IMR-90 (cell line): ENCODE measurements around the gene KLRC3. TPM values are rescaled to one million over a fixed set of nuclear protein-coding genes. Genes with fewer than 3 reads are reported as not detected.

ENCODE experiments used
- ATAC-seq: fragments of 200-7000 bp; cut with Tn5 transposase; 2 replicates; pipeline ENCODE4 v1.9.1; 2020; ENCODE audit warnings: low read depth, mild to moderate bottlenecking, moderate library complexity
- BruUV-seq: library from RNA; stranded (reverse); fragments of 400-500 nt; replicated peaks from 2 replicates; lab custom pipeline; 2021; lab: Mats Ljungman, UMichigan
- CTCF ChIA-PET: fragments of 300-600 bp; formaldehyde crosslinking; extraction: SDS; loops from one replicate; lab custom pipeline; 2021; ENCODE audit warnings: antibody characterized with exemption; lab: Yijun Ruan, JAX
- POLR2A ChIA-PET: fragments of 300-600 bp; sonication (Branson Sonifier 250); formaldehyde crosslinking; loops from one replicate; lab custom pipeline; 2022; ENCODE audit warnings: antibody characterized with exemption; ENCODE audit not compliant: unreplicated experiment; lab: Charles Lee
- DNase-seq: peaks from one replicate; pipeline ENCODE4 v3.0.0; 2013
- H2AFZ ChIP-seq: replicated peaks from 2 replicates; pipeline ENCODE3; 2013; ENCODE audit warnings: low read length, mild to moderate bottlenecking; ENCODE audit not compliant: poor library complexity
- H2AK5ac ChIP-seq: 2 replicates; pipeline ENCODE4 v1.6.1; 2013; ENCODE audit warnings: low read depth, low read length, inconsistent platforms
- H2AK9ac ChIP-seq: replicated peaks from 2 replicates; pipeline ENCODE3; 2013; ENCODE audit warnings: mild to moderate bottlenecking, low read depth, low read length, moderate library complexity; ENCODE audit not compliant: poor library complexity
- H2BK120ac ChIP-seq: 2 replicates; pipeline ENCODE4 v1.6.1; 2013; ENCODE audit warnings: low read depth, low read length, inconsistent platforms
- H2BK15ac ChIP-seq: 3 replicates; pipeline ENCODE4 v1.6.1; 2013; ENCODE audit warnings: low read depth, low read length, inconsistent platforms
- H2BK20ac ChIP-seq: 2 replicates; pipeline ENCODE4 v1.6.1; 2013; ENCODE audit warnings: low read depth, mild to moderate bottlenecking, inconsistent platforms, low read length, moderate library complexity
- H2BK5ac ChIP-seq: 2 replicates; pipeline ENCODE4 v1.6.1; 2013; ENCODE audit warnings: mild to moderate bottlenecking, low read depth, low read length, inconsistent platforms; ENCODE audit not compliant: poor library complexity, severe bottlenecking
- H3K14ac ChIP-seq: replicated peaks from 2 replicates; pipeline ENCODE4 v1.6.1; 2013; ENCODE audit warnings: low read depth, low read length, inconsistent platforms
- H3K18ac ChIP-seq: 2 replicates; pipeline ENCODE4 v1.6.1; 2013; ENCODE audit warnings: low read depth, low read length, control low read depth
- H3K23ac ChIP-seq: 2 replicates; pipeline ENCODE4 v1.6.1; 2013; ENCODE audit warnings: low read depth, low read length, inconsistent platforms
- H3K27ac ChIP-seq: 2 replicates; pipeline ENCODE4 v1.5.1; 2013; ENCODE audit warnings: mild to moderate bottlenecking, control low read depth, low read length; ENCODE audit not compliant: insufficient read depth
- H3K27me3 ChIP-seq: 2 replicates; pipeline ENCODE4 v1.6.1; 2013; ENCODE audit warnings: low read length; ENCODE audit not compliant: control insufficient read depth, insufficient read depth
- H3K36me3 ChIP-seq: 2 replicates; pipeline ENCODE4 v1.6.1; 2013; ENCODE audit warnings: low read length, mixed read lengths; ENCODE audit not compliant: control insufficient read depth, insufficient read depth
- H3K4ac ChIP-seq: 2 replicates; pipeline ENCODE4 v1.6.1; 2013; ENCODE audit warnings: low read depth, low read length, inconsistent platforms
- H3K4me1 ChIP-seq: 2 replicates; pipeline ENCODE4 v1.6.1; 2013; ENCODE audit warnings: low read length, mixed read lengths; ENCODE audit not compliant: control insufficient read depth, insufficient read depth
- H3K4me2 ChIP-seq: 2 replicates; pipeline ENCODE4 v1.6.1; 2013; ENCODE audit warnings: low read depth, mild to moderate bottlenecking, control low read depth, low read length, moderate library complexity
- H3K4me3 ChIP-seq: 2 replicates; pipeline ENCODE4 v1.5.1; 2013; ENCODE audit warnings: low read depth, mild to moderate bottlenecking, control low read depth, low read length, moderate library complexity; ENCODE audit not compliant: insufficient read depth
- H3K56ac ChIP-seq: 2 replicates; pipeline ENCODE4 v1.6.1; 2013; ENCODE audit warnings: low read length, inconsistent platforms; ENCODE audit not compliant: insufficient read depth; ENCODE audit errors: extremely low read depth
- H3K79me1 ChIP-seq, 2 experiments: 2 replicates each; pipeline ENCODE4 v1.6.1; 2013; ENCODE audit warnings: low read length in 2 of 2, inconsistent platforms in 1 of 2, low read depth in 1 of 2
- H3K9ac ChIP-seq: 2 replicates; pipeline ENCODE4 v1.6.1; 2013; ENCODE audit warnings: low read depth, low read length, control low read depth
- H3K9me1 ChIP-seq: 2 replicates; pipeline ENCODE4 v1.6.1; 2013; ENCODE audit warnings: low read length, inconsistent platforms; ENCODE audit not compliant: insufficient read depth
- H3K9me3 ChIP-seq: 2 replicates; pipeline ENCODE4 v1.6.1; 2013; ENCODE audit warnings: low read length; ENCODE audit not compliant: control insufficient read depth, insufficient read depth
- H4K20me1 ChIP-seq: 2 replicates; pipeline ENCODE4 v1.6.1; 2013; ENCODE audit warnings: low read length, inconsistent platforms; ENCODE audit not compliant: insufficient read depth
- H4K5ac ChIP-seq: 2 replicates; pipeline ENCODE4 v1.6.1; 2013; ENCODE audit warnings: mild to moderate bottlenecking, low read depth, low read length, control low read depth
- H4K8ac ChIP-seq, 2 experiments: 2 replicates each; pipeline ENCODE4 v1.6.1; 2013; ENCODE audit warnings: low read depth in 2 of 2, low read length in 2 of 2, control low read depth in 1 of 2, inconsistent platforms in 1 of 2
- H4K91ac ChIP-seq: 2 replicates; pipeline ENCODE4 v1.6.1; 2013; ENCODE audit warnings: low read depth, low read length, inconsistent platforms; ENCODE audit not compliant: insufficient read depth
- BHLHE40 ChIP-seq: fragments of 150-350 bp; IDR thresholded peaks from 2 replicates; pipeline ENCODE4 v1.6.1; 2016; ENCODE audit warnings: mild to moderate bottlenecking, low read depth, low read length
- CEBPB ChIP-seq: IDR thresholded peaks from 2 replicates; pipeline ENCODE4 v1.6.1; 2012; ENCODE audit warnings: low read depth, low read length, improper control_type of control experiment
- CHD1 ChIP-seq: IDR thresholded peaks from 2 replicates; pipeline ENCODE4 v1.6.1; 2012; ENCODE audit warnings: low read depth, low read length, improper control_type of control experiment
- CTCF ChIP-seq: conservative IDR thresholded peaks from 2 replicates; pipeline ENCODE4 v1.5.1; 2012; ENCODE audit warnings: mild to moderate bottlenecking, low read depth, low read length, improper control_type of control experiment
- ELK1 ChIP-seq: fragments of 150-350 bp; IDR thresholded peaks from 2 replicates; pipeline ENCODE4 v1.6.1; 2016; ENCODE audit warnings: low read depth, mild to moderate bottlenecking, low read length, moderate library complexity, borderline replicate concordance
- FOS ChIP-seq: fragments of 150-350 bp; IDR thresholded peaks from 2 replicates; pipeline ENCODE4 v1.6.1; 2016; ENCODE audit warnings: low read depth, low read length
- MAFK ChIP-seq: IDR thresholded peaks from 2 replicates; pipeline ENCODE4 v1.6.1; 2012; ENCODE audit warnings: low read depth, low read length, improper control_type of control experiment
- MAZ ChIP-seq: IDR thresholded peaks from 2 replicates; pipeline ENCODE4 v1.6.1; 2012; ENCODE audit warnings: low read depth, mild to moderate bottlenecking, low read length, improper control_type of control experiment, moderate library complexity, borderline replicate concordance
- MXI1 ChIP-seq: IDR thresholded peaks from 2 replicates; pipeline ENCODE4 v1.6.1; 2012; ENCODE audit warnings: low read depth, mild to moderate bottlenecking, low read length, moderate library complexity, borderline replicate concordance
- NFE2L2 ChIP-seq: fragments of 150-350 bp; IDR thresholded peaks from 2 replicates; pipeline ENCODE4 v1.6.1; 2016; ENCODE audit warnings: low read depth, mild to moderate bottlenecking, low read length
- POLR2A ChIP-seq: IDR thresholded peaks from 2 replicates; pipeline ENCODE4 v1.6.1; 2012; ENCODE audit warnings: mild to moderate bottlenecking, low read depth, low read length
- RAD21 ChIP-seq: IDR thresholded peaks from 2 replicates; pipeline ENCODE4 v1.6.1; 2012; ENCODE audit warnings: low read length, improper control_type of control experiment
- RCOR1 ChIP-seq: IDR thresholded peaks from 2 replicates; pipeline ENCODE4 v1.6.1; 2012; ENCODE audit warnings: mild to moderate bottlenecking, low read length, improper control_type of control experiment; ENCODE audit not compliant: insufficient replicate concordance
- RFX5 ChIP-seq: IDR thresholded peaks from 2 replicates; pipeline ENCODE4 v1.8.0; 2012; ENCODE audit warnings: low read depth, mild to moderate bottlenecking, low read length, moderate library complexity
- SMC3 ChIP-seq: fragments of 150-350 bp; IDR thresholded peaks from 2 replicates; pipeline ENCODE4 v1.6.1; 2016; ENCODE audit warnings: low read depth, mild to moderate bottlenecking, antibody characterized with exemption, low read length, moderate library complexity
- USF2 ChIP-seq: fragments of 150-350 bp; IDR thresholded peaks from 2 replicates; pipeline ENCODE4 v1.6.1; 2017; ENCODE audit warnings: mild to moderate bottlenecking, antibody characterized with exemption, low read length, low read depth
- WGBS, 2 experiments: methylation state at CpG; one replicate each; pipeline versions ENCODE4 v1.1.5 to v1.1.7; 2013; ENCODE audit warnings: missing lambda C conversion rate in 2 of 2; ENCODE audit not compliant: insufficient read length in 1 of 2; ENCODE audit errors: extremely low coverage in 2 of 2; 5-methylcytosine and 5-hydroxymethylcytosine counted together
- dilution Hi-C: fragments of 300-500 bp; cut with HindIII; formaldehyde crosslinking; loops from one replicate; pipeline ENCODE4 v1.14.3; 2018; ENCODE audit warnings: low sequenced_read_pairs; ENCODE audit not compliant: unreplicated experiment
- in situ Hi-C: fragments of 300-500 bp; cut with MboI; formaldehyde crosslinking; loops from 3 replicates; pipeline ENCODE4 v1.14.3; 2019; ENCODE audit warnings: low sequenced_read_pairs, inconsistent platforms, mixed read lengths
- intact Hi-C: fragments of 100-400 bp; cut with micrococcal nuclease; formaldehyde crosslinking; loops from 2 replicates; pipeline ENCODE4 v1.10.0; 2022
- polyA plus RNA-seq, 3 experiments: library from polyadenylated mRNA; depleted of rRNA; stranded (reverse); fragments of >200 nt; gene quantifications; 2 replicates each; pipeline ENCODE4 v1.2.3, GENCODE V29; 2012; ENCODE audit warnings: low replicate concordance in 1 of 3
- total RNA-seq: library from RNA; depleted of rRNA; stranded (reverse); fragments of >200 nt; gene quantifications from 2 replicates; pipeline ENCODE4 v1.2.3, GENCODE V29; 2012

The KLRC3 gene
- total and polyA plus RNA-seq, 2 of the 4 experiments (the other 2 are of a cell fraction): not detected

- DNase-seq: peak; percentile 67
- intact Hi-C loops (no loop called here), dilution Hi-C loops (no loop called here), in situ Hi-C loops (no loop called here)
- CTCF ChIA-PET: interaction anchor here (0.6 kb wide), 1 partner anchor 211 kb away, joined by 3 read pairs; no protein-coding TSS in a partner anchor
- Histone ChIP-seq H2AK5ac (no peak overlapping the region), H3K27me3 (no peaks in the 10 kb centered on the region), H3K18ac (no peak overlapping the region), H2BK120ac (no peak overlapping the region), H4K20me1 (no peaks in the 10 kb centered on the region), H2AFZ (no peak overlapping the region), H3K23ac (no peak overlapping the region), H3K9me3 (no peaks in the 10 kb centered on the region), H2BK15ac (no peak overlapping the region), H3K4ac (no peak overlapping the region), H3K14ac (no peak overlapping the region), H2BK20ac (no peak overlapping the region), H3K79me1 (no peaks in the 10 kb centered on the region), H4K8ac (no peak overlapping the region), H3K36me3 (no peaks in the 10 kb centered on the region), H4K91ac (no peak overlapping the region), H3K4me2 (no peak overlapping the region), H3K9ac (no peak overlapping the region), H2AK9ac (no peak overlapping the region), H4K5ac (no peak overlapping the region), H3K9me1 (no peaks in the 10 kb centered on the region), H3K4me1 (no peaks in the 10 kb centered on the region), H3K4me3 (no peak overlapping the region), H3K56ac (no peak overlapping the region), H2BK5ac (no peak overlapping the region), H3K27ac (no peak overlapping the region)
- TF ChIP-seq CHD1 (no peak), MAZ (no peak), POLR2A (no peak), CEBPB (no peak), RCOR1 (no peak), NFE2L2 (no peak), BHLHE40 (no peak), RAD21 (no peak), FOS (no peak), ELK1 (no peak), MXI1 (no peak), CTCF (no peak), USF2 (no peak), RFX5 (no peak), SMC3 (no peak), MAFK (no peak)
- 15% methylated on average over 4 of the region's 7 CpGs; no CpG with 5 or more reads in 1 of the 2 experiments for WGBS, 2 experiments
- no TSS peak for BruUV-seq
- POLR2A ChIA-PET: no interaction called here
- ATAC-seq: peak; percentile 68
Observed at GRCh38 chr12:10392394-10392930, 27.9 kb downstream of the KLRC3 start.
